ENCODE results near the gene TSPO2.

Gene TSPO2

DNA sequence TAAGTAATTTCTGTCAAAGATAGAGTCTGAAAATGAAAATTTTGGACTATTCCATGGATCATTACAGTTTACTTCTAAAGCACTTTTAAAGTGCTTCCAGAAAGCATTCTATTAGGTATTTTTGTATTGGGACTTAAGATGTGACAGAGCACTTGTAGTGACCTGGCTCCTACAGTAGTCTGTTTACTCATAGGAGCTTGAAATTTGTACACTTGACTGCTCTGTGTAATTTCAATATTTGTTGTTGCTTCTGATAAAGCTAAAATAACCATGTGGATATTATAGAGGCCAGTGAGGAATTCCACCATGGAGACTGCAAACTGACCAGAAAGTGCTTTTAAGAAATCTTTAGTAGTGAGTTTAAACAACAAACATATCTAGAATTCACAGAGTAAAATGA is 40.8 kb downstream of the TSPO2 start:
- no peak overlapping the region for H4K91ac ChIP-seq (ENCODE audit: low read depth, low read length, poor library complexity)
- no peaks in the 10 kb centered on the region for H3K27me3 ChIP-seq (ENCODE audit: control insufficient read depth in 3 of 3, insufficient read depth in 3 of 3, low read depth in 1 of 3, low read length in 3 of 3)
- no peak overlapping the region for H3K4me2 ChIP-seq (ENCODE audit: insufficient read depth, low read length, poor library complexity, severe bottlenecking)
- H3K18ac ChIP-seq (ENCODE audit: low read length) = no peak overlapping the region
- no peak overlapping the region for H3K4ac ChIP-seq (ENCODE audit: low read length)
- H3K23ac ChIP-seq (ENCODE audit: low read depth, low read length, poor library complexity) = no peak overlapping the region
- no peak overlapping the region for H2AFZ ChIP-seq (ENCODE audit: low read length)
- H3K9me3 ChIP-seq (replicated peaks in 1 of 2; ENCODE audit: control insufficient read depth in 2 of 2, insufficient read depth in 1 of 2, low read depth in 1 of 2, low read length in 2 of 2) = no peaks in the 10 kb centered on the region
- H3K9ac ChIP-seq (ENCODE audit: low read depth, low read length, poor library complexity) = no peak overlapping the region
- H3K4me3 ChIP-seq (ENCODE audit: low read length in 2 of 2) = no peak overlapping the region
- H3K4me1 ChIP-seq (ENCODE audit: control insufficient read depth in 2 of 2, insufficient read depth in 1 of 2, low read depth in 1 of 2, low read length in 2 of 2) = no peaks in the 10 kb centered on the region
- H3K36me3 ChIP-seq (replicated peaks in 1 of 2; ENCODE audit: control insufficient read depth in 2 of 2, insufficient read depth in 2 of 2, low read length in 2 of 2) = peaks cover 12 to 96% of the 10 kb centered on the region in 2 donors
- H2BK15ac ChIP-seq (ENCODE audit: low read length) = no peak overlapping the region
- H3K27ac ChIP-seq (replicated peaks; ENCODE audit: low read length) = no peak overlapping the region
- no peak overlapping the region for H2BK120ac ChIP-seq (ENCODE audit: low read depth, low read length)
- H2BK5ac ChIP-seq (ENCODE audit: low read length) = no peak overlapping the region
- H4K8ac ChIP-seq (ENCODE audit: low read depth, low read length) = no peak overlapping the region
- no peak overlapping the region for H2AK5ac ChIP-seq (ENCODE audit: low read depth, low read length)
- H2BK12ac ChIP-seq (ENCODE audit: low read length) = no peak overlapping the region
- no peak overlapping the region for H3K14ac ChIP-seq (ENCODE audit: low read length)
- DNase-seq (ENCODE audit: low spot score) = no peak
- H3K79me1 ChIP-seq (ENCODE audit: low read depth, low read length) = no peaks in the 10 kb centered on the region

DNA sequence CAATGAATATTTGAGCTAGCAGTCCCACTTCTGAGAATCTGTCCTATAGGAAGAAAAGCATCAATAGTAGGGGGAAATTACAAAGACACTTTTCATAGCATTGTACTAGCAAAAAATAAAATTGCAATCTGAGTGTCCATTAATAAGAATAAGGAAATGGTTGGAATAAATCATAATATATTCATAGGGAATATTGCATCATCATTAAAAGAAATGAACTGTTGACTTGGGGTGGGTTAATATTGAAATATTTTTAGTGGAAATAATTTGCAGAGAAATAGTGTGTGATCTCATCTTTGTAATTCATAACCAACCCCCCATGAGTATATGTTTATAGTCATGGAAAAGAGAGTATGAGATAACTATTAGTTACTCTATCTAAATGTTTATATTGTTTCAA is 42.9 kb downstream of the TSPO2 start:
- H3K4me1 ChIP-seq (ENCODE audit: control insufficient read depth in 2 of 2, insufficient read depth in 1 of 2, low read depth in 1 of 2, low read length in 2 of 2) = no peaks in the 10 kb centered on the region
- H3K14ac ChIP-seq (ENCODE audit: low read length) = no peak overlapping the region
- H2AFZ ChIP-seq (ENCODE audit: low read length) = no peak overlapping the region
- peaks cover 14 to 93% of the 10 kb centered on the region in 2 donors for H3K36me3 ChIP-seq (replicated peaks in 1 of 2; ENCODE audit: control insufficient read depth in 2 of 2, insufficient read depth in 2 of 2, low read length in 2 of 2)
- H3K4me2 ChIP-seq (ENCODE audit: insufficient read depth, low read length, poor library complexity, severe bottlenecking) = no peak overlapping the region
- no peaks in the 10 kb centered on the region for H3K79me1 ChIP-seq (ENCODE audit: low read depth, low read length)
- H3K4me3 ChIP-seq (ENCODE audit: low read length in 2 of 2) = no peak overlapping the region
- no peak overlapping the region for H3K4ac ChIP-seq (ENCODE audit: low read length)
- H2AK5ac ChIP-seq (ENCODE audit: low read depth, low read length) = no peak overlapping the region
- no peak overlapping the region for H2BK120ac ChIP-seq (ENCODE audit: low read depth, low read length)
- no peak overlapping the region for H3K23ac ChIP-seq (ENCODE audit: low read depth, low read length, poor library complexity)
- no peak overlapping the region for H3K18ac ChIP-seq (ENCODE audit: low read length)
- no peak overlapping the region for H3K9ac ChIP-seq (ENCODE audit: low read depth, low read length, poor library complexity)
- H2BK12ac ChIP-seq (ENCODE audit: low read length) = no peak overlapping the region
- H2BK15ac ChIP-seq (ENCODE audit: low read length) = no peak overlapping the region
- no peak overlapping the region for H4K8ac ChIP-seq (ENCODE audit: low read depth, low read length)
- no peak overlapping the region for H2BK5ac ChIP-seq (ENCODE audit: low read length)
- H3K27me3 ChIP-seq (ENCODE audit: control insufficient read depth in 3 of 3, insufficient read depth in 3 of 3, low read depth in 1 of 3, low read length in 3 of 3) = no peaks in the 10 kb centered on the region
- H3K9me3 ChIP-seq (replicated peaks in 1 of 2; ENCODE audit: control insufficient read depth in 2 of 2, insufficient read depth in 1 of 2, low read depth in 1 of 2, low read length in 2 of 2) = no peaks in the 10 kb centered on the region
- H4K91ac ChIP-seq (ENCODE audit: low read depth, low read length, poor library complexity) = no peak overlapping the region
- no peak for DNase-seq (ENCODE audit: low spot score)
- no peak overlapping the region for H3K27ac ChIP-seq (replicated peaks; ENCODE audit: low read length)

DNA sequence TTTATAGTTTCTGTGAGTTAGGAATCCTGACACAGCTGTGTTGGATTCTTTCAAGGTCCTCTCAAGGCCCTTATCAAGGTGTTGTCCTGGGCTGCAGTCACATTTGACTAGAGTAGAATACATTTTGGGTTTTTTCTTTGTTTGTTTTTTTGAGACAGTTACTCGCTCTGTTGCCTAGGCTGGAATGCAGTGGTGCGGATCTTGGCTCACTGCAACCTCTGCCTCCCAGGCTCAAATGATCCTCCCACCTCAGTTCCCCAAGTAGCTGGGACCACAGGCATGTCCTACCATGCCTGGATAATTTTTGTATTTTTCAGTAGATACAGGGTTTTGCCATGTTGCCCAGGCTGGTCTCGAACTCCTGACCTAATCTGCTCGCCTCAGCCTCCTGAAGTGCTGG is 46.2 kb downstream of the TSPO2 start:
- Histone ChIP-seq H4K8ac (ENCODE audit: low read depth, low read length) (no peak overlapping the region), H3K4me1 (ENCODE audit: control insufficient read depth in 2 of 2, insufficient read depth in 1 of 2, low read depth in 1 of 2, low read length in 2 of 2) (no peaks in the 10 kb centered on the region), H4K91ac (ENCODE audit: low read depth, low read length, poor library complexity) (no peak overlapping the region), H3K4me2 (ENCODE audit: insufficient read depth, low read length, poor library complexity, severe bottlenecking) (no peak overlapping the region), H3K27ac (replicated peaks; ENCODE audit: low read length) (no peak overlapping the region), H2BK5ac (ENCODE audit: low read length) (no peak overlapping the region), H3K14ac (ENCODE audit: low read length) (no peak overlapping the region), H3K9ac (ENCODE audit: low read depth, low read length, poor library complexity) (no peak overlapping the region), H3K23ac (ENCODE audit: low read depth, low read length, poor library complexity) (no peak overlapping the region), H2AFZ (ENCODE audit: low read length) (no peak overlapping the region), H2BK120ac (ENCODE audit: low read depth, low read length) (no peak overlapping the region), H2BK15ac (ENCODE audit: low read length) (no peak overlapping the region), H3K4ac (ENCODE audit: low read length) (no peak overlapping the region), H3K79me1 (ENCODE audit: low read depth, low read length) (no peaks in the 10 kb centered on the region), H3K36me3 (replicated peaks in 1 of 2; ENCODE audit: control insufficient read depth in 2 of 2, insufficient read depth in 2 of 2, low read length in 2 of 2) (peaks cover 22 to 97% of the 10 kb centered on the region in 2 donors), H3K18ac (ENCODE audit: low read length) (no peak overlapping the region), H3K9me3 (replicated peaks in 1 of 2; ENCODE audit: control insufficient read depth in 2 of 2, insufficient read depth in 1 of 2, low read depth in 1 of 2, low read length in 2 of 2) (no peaks in the 10 kb centered on the region), H2BK12ac (ENCODE audit: low read length) (no peak overlapping the region), H2AK5ac (ENCODE audit: low read depth, low read length) (no peak overlapping the region), H3K27me3 (ENCODE audit: control insufficient read depth in 3 of 3, insufficient read depth in 3 of 3, low read depth in 1 of 3, low read length in 3 of 3) (no peaks in the 10 kb centered on the region), H3K4me3 (ENCODE audit: low read length in 2 of 2) (no peak overlapping the region)
- WGBS, 2 donors (ENCODE audit: extremely low coverage in 2 of 2, insufficient read length in 2 of 2, insufficient replicate concordance in 1 of 2) = no CpG with 5 or more reads among the region's 4 CpGs
- DNase-seq (ENCODE audit: low spot score) = no peak

DNA sequence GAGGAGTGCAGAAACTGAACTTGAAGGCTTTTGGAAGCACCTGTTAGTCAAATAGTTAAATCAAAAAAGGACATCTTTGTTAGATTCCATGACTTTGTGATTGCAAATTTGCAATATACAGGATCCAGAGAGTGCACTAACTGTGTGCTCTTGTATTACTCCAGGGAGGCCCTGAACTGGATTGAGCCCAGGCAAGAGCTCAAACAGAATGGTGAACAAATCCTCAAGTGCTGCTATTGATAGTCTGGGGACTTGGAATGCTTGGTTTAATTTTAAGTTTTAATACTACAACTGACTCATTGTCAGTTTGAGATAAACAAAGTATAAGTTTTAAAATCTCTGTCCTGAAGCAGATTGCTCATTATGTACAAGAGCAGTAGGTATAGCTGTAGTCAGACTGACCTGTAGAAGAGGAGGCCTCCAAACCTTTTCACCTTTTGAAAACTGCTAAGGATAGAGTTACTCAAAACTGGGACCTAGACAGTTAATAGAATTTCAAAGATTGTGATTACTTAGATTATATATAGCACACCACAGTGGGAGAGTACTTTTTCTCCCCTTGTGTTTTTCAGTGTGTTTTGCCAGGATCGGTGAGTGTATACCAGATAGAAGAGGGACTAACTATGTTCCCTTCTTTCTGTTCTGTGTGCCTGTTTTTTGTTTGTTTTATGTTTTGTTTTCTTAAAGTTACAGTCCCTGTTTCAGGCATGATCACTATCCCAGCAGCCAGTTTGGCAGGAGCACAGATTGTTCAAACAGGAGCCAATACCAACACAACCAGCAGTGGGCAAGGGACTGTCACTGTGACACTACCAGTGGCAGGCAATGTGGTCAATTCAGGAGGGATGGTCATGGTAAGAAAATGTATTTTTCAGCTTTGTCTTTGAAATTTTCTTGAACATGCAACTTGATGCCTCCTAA is 48.8 kb downstream of the TSPO2 start:
- no peak overlapping the region for H2BK5ac ChIP-seq (ENCODE audit: low read length)
- no peak overlapping the region for H4K8ac ChIP-seq (ENCODE audit: low read depth, low read length)
- H3K14ac ChIP-seq (ENCODE audit: low read length) = no peak overlapping the region
- no peak overlapping the region for H3K23ac ChIP-seq (ENCODE audit: low read depth, low read length, poor library complexity)
- no peaks in the 10 kb centered on the region for H3K9me3 ChIP-seq (replicated peaks in 1 of 2; ENCODE audit: control insufficient read depth in 2 of 2, insufficient read depth in 1 of 2, low read depth in 1 of 2, low read length in 2 of 2)
- no peaks in the 10 kb centered on the region for H3K4me1 ChIP-seq (ENCODE audit: control insufficient read depth in 2 of 2, insufficient read depth in 1 of 2, low read depth in 1 of 2, low read length in 2 of 2)
- H4K91ac ChIP-seq (ENCODE audit: low read depth, low read length, poor library complexity) = no peak overlapping the region
- H3K9ac ChIP-seq (ENCODE audit: low read depth, low read length, poor library complexity) = no peak overlapping the region
- DNase-seq (ENCODE audit: low spot score) = no peak
- no CpG with 5 or more reads among the region's 1 CpG for WGBS, 2 donors (ENCODE audit: extremely low coverage in 2 of 2, insufficient read length in 2 of 2, insufficient replicate concordance in 1 of 2)
- no peak overlapping the region for H2BK12ac ChIP-seq (ENCODE audit: low read length)
- no peaks in the 10 kb centered on the region for H3K27me3 ChIP-seq (ENCODE audit: control insufficient read depth in 3 of 3, insufficient read depth in 3 of 3, low read depth in 1 of 3, low read length in 3 of 3)
- no peak overlapping the region for H2BK15ac ChIP-seq (ENCODE audit: low read length)
- H3K4ac ChIP-seq (ENCODE audit: low read length) = no peak overlapping the region
- H3K36me3 ChIP-seq (replicated peaks in 1 of 2; ENCODE audit: control insufficient read depth in 2 of 2, insufficient read depth in 2 of 2, low read length in 2 of 2) = peaks cover 32 to 97% of the 10 kb centered on the region in 2 donors
- no peak overlapping the region for H3K4me3 ChIP-seq (ENCODE audit: low read length in 2 of 2)
- H2AFZ ChIP-seq (ENCODE audit: low read length) = no peak overlapping the region
- H3K79me1 ChIP-seq (ENCODE audit: low read depth, low read length) = no peaks in the 10 kb centered on the region
- H3K18ac ChIP-seq (ENCODE audit: low read length) = no peak overlapping the region
- H3K4me2 ChIP-seq (ENCODE audit: insufficient read depth, low read length, poor library complexity, severe bottlenecking) = no peak overlapping the region
- H2AK5ac ChIP-seq (ENCODE audit: low read depth, low read length) = no peak overlapping the region
- no peak overlapping the region for H3K27ac ChIP-seq (replicated peaks; ENCODE audit: low read length)
- no peak overlapping the region for H2BK120ac ChIP-seq (ENCODE audit: low read depth, low read length)

Data from neuronal stem cell (in vitro differentiated cells).